Effector CD4-positive, alpha-beta T cell (primary cell): ENCODE measurements around the gene ZNF81.
"Not testable (repeated sequence)": the region's sequence is repeated elsewhere in the genome, so short reads cannot be mapped to it uniquely, and the experiment has no call there.

Experiments used
- DNase-seq: peaks from one replicate; pipeline ENCODE4 v3.0.0-alpha.2; 2020

Gene ZNF81

DNA sequence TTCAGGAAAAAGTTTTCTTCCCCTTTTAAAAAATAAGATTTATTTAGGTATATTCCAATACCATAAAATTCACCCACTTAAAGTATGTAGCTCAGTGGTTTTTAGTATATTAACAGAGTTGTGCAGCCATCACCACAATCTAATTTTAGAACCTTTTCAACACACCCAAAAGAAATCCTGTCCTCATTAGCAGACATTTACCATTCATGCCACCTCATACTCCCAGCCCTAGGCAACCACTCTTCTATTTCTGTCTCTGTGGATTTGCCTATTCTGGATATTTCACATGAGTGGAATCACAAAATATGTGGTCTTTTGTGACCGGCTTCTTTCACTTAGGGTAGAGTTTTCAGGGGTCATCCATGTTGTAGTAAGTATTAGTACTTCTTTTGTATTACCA is 7.4 kb downstream of the ZNF81 start:
- DNase-seq, result no peak

DNA sequence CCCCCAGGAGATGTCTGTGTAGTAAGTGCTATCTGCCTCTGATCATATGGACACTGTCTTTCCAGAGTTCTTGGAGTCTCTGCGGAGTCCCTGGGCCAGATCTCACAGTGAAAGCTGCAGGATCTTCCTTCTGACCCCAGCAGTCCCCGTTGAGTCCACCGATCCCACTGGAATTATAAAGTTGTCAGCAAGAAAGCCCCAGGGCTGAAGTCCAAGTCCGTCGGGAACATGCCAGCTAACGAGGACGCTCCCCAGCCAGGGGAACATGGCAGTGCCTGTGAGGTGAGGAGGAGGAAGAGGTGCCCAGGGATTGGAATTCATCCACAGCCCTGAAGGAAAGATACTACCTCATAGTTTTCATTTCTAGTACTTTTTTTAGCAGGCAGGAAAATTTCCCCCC is 9.3 kb downstream of the ZNF81 start:
- no peak for DNase-seq

DNA sequence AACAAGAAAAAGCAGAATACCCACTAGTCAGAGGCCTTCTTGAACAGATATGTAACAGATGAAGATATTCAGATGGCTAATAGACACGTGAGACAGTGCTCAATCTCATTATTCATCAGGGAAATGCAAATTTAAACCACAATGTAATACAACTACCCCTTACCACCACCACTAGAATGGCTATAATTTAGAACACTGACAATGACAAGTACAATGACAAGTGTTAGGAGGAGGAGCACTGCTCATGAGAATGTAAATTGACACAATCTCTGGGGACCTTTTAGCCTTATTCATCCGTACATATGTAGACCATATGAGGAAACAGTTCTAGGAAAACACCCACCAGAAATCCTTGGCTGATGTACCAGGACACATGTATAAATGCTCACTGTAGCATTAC is 13.1 kb downstream of the ZNF81 start:
- DNase-seq, result no peak

DNA sequence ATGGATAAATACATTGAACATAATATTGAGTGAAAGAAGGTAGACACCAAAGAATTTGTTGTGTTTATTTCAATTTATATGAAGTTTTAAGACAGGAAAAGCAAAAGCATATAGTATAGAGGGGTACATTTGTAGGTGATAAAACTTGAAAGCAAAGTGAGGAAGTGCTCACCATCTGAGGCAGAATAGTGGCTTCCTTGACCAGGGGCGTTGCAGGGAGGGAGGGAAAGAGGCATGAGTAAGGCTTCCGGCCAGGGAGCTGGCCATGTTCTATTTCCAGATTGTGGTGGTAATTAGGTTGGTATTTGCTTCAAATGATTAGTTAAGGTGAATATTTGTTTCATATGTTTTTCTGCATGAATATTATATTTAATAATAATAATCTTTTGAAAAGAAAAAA is 13.7 kb downstream of the ZNF81 start:
- not testable (repeated sequence) for DNase-seq

DNA sequence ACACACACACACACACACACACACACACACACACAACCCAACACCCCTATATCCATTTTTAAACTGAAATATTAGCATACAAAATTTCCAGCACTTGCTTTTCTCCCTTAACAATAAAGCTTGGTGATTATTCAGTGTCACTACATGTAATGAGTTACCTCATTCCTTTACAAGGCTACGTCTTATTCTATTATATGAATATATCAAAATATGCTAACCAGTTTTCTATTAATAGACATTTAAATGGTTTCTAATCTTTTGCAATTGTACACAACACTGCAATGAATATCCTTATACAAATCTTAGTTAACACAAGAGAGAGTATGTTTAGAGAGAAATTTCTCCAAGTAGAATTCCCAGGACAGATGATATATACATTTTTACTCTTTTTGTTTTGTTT is 14.2 kb downstream of the ZNF81 start:
- DNase-seq, result no peak

DNA sequence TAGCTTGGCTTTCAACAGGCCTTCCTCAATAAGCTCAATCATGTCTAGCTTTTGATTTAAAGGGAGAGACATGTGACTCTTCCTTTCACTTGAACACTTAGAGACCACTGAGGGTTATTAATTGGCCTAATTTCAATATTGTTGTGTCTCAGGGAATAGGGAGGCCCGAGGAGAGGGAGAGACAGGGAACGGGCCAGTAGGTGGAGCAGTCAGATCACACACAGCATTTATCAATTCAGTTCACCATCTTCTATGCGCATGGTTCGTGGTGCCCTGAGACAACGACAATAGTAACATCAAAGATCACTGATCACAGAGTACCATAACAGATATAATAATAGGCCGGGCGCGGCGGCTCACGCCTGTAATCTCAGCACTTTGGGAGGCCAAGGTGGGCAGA is 17.8 kb downstream of the ZNF81 start:
- DNase-seq, result peak; percentile 2

DNA sequence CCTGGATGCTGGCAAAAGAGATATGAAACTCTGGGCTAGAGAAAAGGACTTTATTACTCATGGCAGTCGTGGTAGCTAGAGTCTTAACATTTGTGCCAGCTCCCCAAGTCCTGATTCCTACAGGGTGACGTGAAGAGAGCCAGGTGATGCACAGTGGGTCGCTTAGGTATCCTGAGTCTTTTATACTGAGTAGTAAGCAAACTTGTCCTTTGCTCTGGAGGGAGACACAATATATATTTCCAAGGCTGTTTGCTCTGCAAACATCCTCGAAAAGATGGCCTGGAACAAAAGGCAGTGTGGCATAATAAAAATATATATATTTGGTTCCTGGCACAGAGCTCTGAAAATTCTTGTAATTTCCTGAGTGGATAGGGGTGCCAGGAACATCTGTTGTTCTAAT is 23.0 kb downstream of the ZNF81 start:
- no peak for DNase-seq

DNA sequence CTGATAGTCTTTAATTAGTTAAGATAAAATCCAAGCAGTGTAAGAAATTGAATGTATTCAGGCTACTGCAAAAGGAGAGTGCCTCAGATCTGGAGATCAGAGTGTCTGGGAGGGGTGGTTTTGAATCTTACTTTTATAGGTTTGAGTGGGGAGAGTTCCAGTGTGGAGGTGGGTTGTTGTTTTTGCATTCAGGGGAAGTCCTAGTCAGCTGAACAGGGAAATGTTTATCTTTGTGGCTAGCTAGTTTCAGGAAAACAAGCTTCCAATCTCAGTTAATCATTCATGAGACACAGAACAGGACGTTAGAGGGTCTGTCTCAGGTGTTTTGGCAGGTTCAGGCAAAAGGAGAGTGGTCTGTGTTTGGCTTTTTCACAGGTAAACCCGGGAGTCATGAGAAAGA is 26.0 kb downstream of the ZNF81 start:
- no peak for DNase-seq

DNA sequence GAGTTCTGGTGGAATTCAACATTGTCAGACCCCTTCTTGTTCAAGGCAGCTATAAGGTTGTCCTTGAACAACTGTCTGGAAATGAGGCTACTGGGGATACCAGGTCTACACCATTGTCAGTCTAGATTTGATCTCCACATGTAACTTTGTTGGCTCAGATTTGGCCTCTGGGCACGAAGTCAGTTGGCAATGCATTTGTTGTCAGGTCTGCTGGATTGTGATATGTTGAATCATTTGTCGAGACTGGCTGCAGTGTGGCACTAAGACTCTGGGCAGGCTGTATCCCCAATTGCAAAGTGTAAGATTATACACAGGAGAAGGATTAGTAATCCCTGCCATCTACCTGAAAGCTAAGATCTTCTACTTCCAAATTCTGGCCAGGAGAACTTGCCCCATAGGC is 26.5 kb downstream of the ZNF81 start:
- no peak for DNase-seq

DNA sequence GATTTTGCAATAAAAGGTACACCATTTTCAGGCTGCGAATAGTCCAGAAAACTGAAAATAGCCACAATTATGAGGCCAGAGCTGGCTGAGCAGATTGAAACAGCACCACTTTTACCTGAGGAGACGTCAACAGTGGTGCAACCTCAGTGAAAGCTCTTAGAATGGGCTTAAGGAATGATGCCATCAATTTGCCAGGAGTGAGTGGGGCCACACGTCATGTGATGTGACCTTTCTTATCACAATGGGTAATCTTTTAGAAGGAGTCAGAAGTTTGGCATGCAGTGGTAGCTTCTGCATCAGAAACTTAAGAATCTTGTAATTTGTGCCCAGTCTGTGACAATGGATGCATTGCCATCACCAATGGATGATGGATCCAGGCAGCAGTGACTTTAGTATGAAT is 27.6 kb downstream of the ZNF81 start:
- DNase-seq, result no peak

DNA sequence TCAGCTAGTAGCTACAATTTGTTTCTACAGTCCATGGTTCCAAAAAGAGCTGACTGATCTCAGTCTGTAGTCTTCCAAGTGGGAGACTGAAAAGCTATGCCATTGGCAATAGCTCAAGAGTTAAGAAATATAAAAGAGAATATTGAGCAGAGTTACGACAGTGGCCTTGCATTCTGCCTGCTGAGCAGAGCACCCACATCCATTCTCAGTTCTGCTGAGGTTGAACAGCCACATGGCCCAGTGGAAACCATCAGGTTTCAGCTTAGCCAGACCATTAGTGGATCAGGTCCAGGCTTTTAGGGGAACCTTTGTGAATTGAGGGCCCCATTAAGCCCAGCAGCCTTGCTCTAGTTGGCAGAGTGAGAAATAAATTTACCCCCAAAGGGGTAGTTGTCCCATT is 28.1 kb downstream of the ZNF81 start:
- no peak for DNase-seq

DNA sequence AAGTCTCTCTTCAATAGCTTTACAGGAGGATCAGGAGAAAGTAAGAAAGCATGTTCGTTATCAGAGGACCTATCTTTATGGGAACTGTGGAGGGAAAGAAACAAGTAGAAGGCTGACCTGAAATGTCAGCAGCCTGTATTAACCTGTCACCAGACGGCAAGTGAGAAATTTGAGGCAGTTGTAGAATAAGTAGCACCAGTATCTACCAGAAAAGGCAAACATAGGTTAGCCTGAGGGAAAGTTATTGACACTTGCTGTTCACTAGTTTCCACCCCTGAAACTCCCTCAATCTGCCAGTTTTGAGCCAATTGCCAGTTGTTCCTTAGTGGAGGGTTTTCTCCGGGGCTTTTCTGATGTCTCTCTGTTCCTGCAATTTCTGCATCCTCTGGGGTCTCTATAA is 36.4 kb downstream of the ZNF81 start:
- no peak for DNase-seq

DNA sequence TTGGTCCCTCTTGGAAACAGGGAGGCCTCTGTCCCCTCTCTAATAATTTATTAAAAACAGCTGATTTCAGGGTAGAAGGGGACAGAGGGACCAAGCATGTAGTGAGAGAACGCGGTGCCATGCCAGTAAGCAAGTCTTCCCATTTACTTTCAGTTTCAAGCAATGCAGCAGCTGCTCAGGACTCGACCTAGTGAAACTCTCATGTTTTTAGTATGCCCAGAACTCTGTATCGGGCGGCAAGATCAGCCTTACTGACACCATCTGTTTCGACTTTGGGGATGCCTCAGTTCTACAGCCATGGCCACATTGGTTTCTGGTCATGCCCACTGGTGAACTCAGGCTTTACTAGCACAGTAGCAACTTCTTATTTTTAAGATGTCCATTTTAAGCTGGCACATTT is 40.6 kb downstream of the ZNF81 start:
- DNase-seq, result no peak

DNA sequence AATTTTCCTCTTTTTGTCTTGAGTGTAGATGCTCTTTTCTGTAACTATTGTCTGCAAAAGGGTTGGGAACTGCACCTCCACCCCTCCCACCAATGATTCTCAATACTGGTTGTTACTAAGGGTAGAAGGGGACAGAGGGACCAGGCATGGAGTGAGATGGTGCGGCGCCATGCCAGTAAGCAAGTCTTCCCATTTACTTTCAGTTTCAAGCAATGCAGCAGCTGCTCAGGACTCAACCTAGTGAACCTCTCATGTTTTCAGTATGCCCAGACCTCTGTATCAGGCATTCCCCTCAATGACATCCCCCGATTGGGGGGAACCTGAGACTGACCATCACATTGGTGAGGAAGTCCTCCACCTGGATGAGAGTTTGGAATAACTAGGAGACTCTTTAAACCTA is 41.5 kb downstream of the ZNF81 start:
- no peak for DNase-seq

DNA sequence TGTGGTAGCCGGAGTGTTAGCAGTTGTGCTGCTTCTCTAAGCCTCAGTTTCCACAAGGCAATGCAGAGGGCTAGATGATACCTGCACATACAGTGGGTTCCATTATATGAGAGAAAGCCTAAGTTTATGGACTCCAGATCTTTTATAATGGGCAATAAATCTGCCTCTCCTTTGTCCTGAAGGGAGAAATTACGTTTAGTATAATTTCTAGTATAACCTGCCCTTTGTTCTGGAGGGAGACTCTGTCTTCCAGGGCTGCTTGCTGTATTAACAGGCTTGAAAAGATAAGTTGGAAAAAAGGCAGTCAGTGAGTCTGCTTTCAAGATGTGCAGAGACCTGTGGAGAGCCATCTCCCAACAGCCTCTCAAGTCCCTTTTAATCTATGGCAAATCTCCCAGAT is 42.8 kb downstream of the ZNF81 start:
- no peak for DNase-seq

DNA sequence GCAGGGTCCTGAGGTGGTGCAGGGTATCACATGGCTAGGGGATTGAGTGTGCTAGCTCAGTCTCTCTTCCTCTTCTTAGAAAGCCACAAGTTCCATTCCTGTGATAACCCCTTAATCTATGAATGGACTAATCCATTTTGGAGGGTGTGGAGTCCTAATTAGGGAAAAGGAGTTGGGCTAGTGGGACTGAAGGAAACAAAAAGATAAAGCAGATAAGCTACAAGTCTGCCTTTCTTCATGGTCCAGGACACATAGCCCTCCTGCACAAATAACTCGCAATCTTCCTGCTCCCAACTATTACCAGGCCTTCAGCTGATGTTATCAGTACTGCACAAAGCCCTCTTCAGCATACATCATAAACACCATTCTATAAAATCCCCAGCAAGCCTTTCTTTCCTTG is 44.2 kb downstream of the ZNF81 start:
- no peak for DNase-seq

DNA sequence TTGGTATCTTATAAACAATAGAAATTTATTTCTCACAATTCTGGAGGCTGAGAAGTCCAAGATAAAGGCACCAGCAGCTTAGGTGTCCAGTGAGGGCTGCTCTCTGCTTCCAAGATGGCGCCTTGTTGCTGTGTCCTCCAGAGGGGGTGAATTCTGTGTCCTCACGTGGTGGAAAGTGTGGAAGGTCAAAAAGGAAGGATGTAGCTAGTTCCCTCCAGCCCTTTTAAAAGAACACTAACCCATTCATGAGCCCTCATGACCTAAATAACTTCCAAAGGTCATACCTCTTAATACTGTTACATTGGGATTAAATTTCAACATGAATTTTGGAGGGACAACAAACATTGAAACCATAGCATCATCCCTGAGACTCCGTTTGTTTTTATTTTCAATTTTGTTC is 48.8 kb downstream of the ZNF81 start:
- no peak for DNase-seq

DNA sequence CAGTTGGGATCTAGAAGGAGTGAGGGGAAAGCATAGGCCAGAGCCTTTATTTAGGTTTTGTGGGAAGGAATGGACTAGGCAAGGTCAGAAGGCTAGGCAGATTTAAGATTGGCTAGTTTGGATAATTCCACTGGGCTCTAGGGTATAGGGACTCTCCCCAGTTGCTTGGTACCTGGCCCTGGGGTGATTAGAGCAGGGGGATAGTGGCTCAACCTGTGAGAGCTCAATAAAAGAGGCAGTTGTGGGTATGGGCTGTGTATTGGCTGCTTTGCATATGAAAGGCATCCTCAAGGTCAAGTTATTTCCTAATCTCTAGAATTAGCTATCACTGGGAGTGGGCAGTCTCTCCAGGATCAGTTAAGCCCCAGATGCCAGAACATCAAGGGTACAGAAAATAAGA is 61.3 kb downstream of the ZNF81 start:
- DNase-seq, result no peak

DNA sequence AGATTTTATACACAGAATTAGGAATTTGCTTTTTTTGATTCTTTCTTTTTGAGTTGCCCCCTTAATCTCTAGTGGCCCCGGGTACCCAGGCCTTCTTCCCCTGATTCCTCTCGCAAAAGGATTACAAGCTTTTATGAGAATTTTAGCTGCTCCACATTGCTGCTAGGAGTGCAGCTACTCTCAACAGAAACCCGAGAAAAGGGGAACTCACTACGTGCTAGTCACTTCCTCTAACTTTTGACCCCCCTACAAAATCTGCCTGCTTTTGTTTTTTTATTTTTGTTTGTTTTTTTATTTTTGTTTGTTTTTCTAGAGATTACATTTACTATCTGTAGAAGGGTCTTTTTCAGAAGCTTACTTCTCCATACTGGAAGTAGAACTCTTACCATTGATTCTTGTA is 64.1 kb downstream of the ZNF81 start:
- DNase-seq, result no peak

DNA sequence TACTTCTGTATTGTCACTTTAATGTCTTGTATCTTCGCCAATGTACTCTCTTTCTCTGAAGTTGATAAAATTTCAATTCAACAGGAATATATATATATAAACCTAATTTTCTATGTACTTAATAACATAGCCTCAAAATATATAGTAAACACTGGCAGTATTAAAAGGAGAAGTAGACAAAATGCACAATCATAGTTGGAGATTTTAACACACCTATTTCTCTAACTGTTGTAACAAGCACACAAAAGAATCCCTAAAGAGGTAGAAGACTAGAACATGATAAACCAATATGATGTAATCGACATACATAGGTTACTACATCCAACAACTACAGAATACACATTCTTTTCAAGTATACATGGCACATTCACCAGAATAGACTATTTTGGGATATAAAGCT is 65.5 kb downstream of the ZNF81 start:
- DNase-seq, result no peak

DNA sequence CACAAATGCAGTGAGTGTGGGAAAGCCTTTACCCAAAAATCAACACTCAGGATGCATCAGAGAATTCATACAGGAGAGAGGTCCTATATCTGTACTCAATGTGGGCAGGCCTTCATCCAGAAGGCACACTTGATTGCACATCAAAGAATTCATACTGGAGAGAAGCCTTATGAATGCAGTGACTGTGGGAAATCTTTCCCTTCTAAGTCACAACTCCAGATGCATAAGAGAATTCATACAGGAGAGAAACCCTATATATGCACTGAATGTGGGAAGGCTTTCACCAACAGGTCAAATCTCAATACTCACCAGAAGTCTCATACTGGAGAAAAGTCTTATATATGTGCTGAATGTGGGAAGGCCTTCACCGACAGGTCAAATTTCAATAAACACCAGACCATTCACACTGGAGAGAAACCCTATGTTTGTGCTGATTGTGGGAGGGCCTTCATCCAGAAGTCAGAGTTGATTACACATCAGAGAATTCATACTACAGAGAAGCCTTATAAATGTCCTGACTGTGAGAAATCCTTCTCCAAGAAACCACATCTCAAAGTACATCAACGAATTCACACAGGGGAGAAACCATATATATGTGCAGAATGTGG is 79.3 kb downstream of the ZNF81 start:
- DNase-seq, result no peak

DNA sequence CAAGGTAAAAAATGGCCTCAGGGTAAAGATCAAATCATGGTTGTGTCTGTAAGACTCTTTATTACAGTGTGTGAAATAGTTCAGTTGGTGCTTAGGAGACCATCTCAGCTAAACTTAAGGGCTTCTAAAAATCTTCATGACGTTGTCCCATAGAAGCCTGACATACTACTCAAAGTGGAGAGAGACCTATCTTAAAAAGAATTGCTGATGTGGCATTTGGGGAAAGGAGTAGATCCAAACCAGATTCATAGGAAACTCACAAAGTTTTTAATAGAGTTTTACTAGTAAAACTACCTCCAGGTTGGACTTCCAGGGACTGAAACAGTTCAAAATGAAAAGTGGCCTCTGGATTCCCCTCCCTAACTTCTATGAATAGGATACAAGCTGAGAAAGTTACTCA is 81.6 kb downstream of the ZNF81 start:
- no peak for DNase-seq

DNA sequence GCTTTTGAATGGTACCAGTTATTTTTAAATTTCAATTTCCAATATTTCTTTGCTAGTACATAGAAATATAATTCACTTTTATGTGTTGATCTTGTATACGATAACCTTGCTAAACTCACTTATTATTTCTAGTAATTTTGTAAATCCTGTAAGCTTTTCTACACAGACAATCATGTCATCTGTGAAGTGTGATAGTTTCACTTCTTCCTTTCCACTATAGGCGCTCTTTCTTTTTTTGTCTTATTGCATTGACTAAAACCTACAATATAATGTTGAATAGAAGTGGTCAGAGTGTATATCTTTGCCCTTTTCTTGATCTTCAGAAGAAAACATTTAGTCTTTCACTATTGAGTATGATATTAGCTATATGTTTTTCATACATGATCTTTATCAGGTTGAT is 90.5 kb downstream of the ZNF81 start:
- no peak for DNase-seq

DNA sequence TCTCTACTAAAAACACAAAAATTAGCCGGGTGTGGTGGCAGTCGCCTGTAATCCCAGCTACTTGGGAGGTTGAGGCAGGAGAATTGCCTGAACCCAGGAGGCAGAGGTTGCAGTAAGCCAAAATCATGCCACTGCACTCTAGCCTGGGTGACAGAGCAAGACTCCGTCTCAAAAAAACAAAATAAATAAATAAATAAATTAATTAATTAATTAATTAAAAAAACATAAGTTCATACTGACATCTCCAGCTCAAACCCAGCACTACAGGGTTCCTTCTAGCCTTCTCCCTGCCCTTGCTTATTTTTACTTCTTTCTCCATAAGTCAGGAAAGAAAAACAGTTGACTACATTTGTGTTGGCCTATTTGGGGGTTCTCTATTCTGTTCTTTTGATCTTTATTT is 95.3 kb downstream of the ZNF81 start:
- DNase-seq, result not testable (repeated sequence)

DNA sequence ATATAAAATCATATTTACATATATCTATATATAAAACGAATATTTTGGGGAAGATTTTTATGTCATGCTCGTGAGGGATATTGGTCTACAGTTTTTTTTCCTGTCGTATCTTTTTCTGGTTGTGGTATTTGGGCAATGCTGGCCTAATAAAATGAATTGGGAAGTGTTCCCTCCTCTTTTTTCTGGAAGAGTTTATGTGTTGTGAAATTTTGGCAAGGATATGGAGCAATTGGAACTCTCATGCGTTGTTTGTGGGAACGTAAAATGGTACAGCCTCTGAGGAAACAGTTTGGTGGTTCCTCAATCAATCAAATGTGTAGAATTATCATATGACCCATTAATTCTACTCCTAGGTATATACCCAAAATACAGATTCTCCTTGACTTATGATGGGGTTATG is 97.2 kb downstream of the ZNF81 start:
- no peak for DNase-seq
